OCI-LY7 (cell line): ENCODE results near the gene SLC43A2. TPM values are rescaled to one million over a fixed set of nuclear protein-coding genes. Genes with fewer than 3 reads are reported as not detected.

Experiments
- BruUV-seq: library from RNA; stranded (reverse); fragments of 400-500 nt; replicated peaks from 2 replicates; lab custom pipeline; 2021; lab: Mats Ljungman, UMichigan
- CTCF ChIA-PET: fragments of 300-600 bp; sonication (Branson Sonifier 250); formaldehyde crosslinking; loops from one replicate; lab custom pipeline; 2022; ENCODE audit warnings: antibody characterized with exemption; ENCODE audit not compliant: unreplicated experiment; lab: Charles Lee
- POLR2A ChIA-PET: fragments of 300-600 bp; sonication (Branson Sonifier 250); formaldehyde crosslinking; loops from one replicate; lab custom pipeline; 2022; ENCODE audit warnings: antibody characterized with exemption; lab: Charles Lee
- DNase-seq: peaks from one replicate; pipeline ENCODE4 v3.0.0-alpha.2; 2015; ENCODE audit warnings: low spot score
- H2AFZ ChIP-seq: fragments of 200-600 bp; sonication (generic), shearing (Covaris generic); 2 replicates; pipeline ENCODE4 v1.6.1; 2014; ENCODE audit warnings: mild to moderate bottlenecking, antibody characterized with exemption, low read length, moderate library complexity
- H3K27ac ChIP-seq: fragments of 200-600 bp; sonication (generic); 2 replicates; pipeline ENCODE4 v1.5.1; 2014; ENCODE audit warnings: mixed run types, low read depth, mild to moderate bottlenecking, moderate library complexity, low read length, inconsistent platforms; ENCODE audit not compliant: poor library complexity, severe bottlenecking
- H3K36me3 ChIP-seq: fragments of 200-600 bp; sonication (generic); 2 replicates; pipeline ENCODE4 v1.6.1; 2014; ENCODE audit warnings: mild to moderate bottlenecking, antibody characterized with exemption, low read length, moderate library complexity, mixed read lengths; ENCODE audit not compliant: insufficient read depth
- H3K4me1 ChIP-seq: fragments of 200-600 bp; sonication (generic); 2 replicates; pipeline ENCODE4 v1.5.1; 2014; ENCODE audit warnings: mild to moderate bottlenecking, low read length; ENCODE audit not compliant: insufficient read depth, poor library complexity, severe bottlenecking
- H3K4me2 ChIP-seq: fragments of 200-600 bp; sonication (generic); 2 replicates; pipeline ENCODE4 v1.6.1; 2014; ENCODE audit warnings: mild to moderate bottlenecking, low read length
- H3K4me3 ChIP-seq: fragments of 200-600 bp; sonication (generic); 2 replicates; pipeline ENCODE4 v1.5.1; 2014; ENCODE audit warnings: mild to moderate bottlenecking, low read depth, low read length; ENCODE audit not compliant: poor library complexity, severe bottlenecking
- H3K79me2 ChIP-seq: fragments of 200-600 bp; sonication (generic); 2 replicates; pipeline ENCODE4 v1.6.1; 2016; ENCODE audit warnings: low read depth, mild to moderate bottlenecking, low read length, moderate library complexity, mixed read lengths; ENCODE audit not compliant: insufficient read depth
- H3K9me2 ChIP-seq: fragments of 200-600 bp; sonication (generic); 2 replicates; pipeline ENCODE4 v1.6.1; 2016; ENCODE audit warnings: mild to moderate bottlenecking, low read length, mixed read lengths; ENCODE audit not compliant: insufficient read depth
- H3K9me3 ChIP-seq: fragments of 200-600 bp; sonication (generic); 2 replicates; pipeline ENCODE4 v1.6.1; 2014; ENCODE audit warnings: mild to moderate bottlenecking, mixed run types, low read length, mixed read lengths
- H4K20me1 ChIP-seq: fragments of 200-600 bp; sonication (generic); 2 replicates; pipeline ENCODE4 v1.6.1; 2014; ENCODE audit warnings: mild to moderate bottlenecking, antibody characterized with exemption, low read length, moderate library complexity, mixed read lengths; ENCODE audit not compliant: insufficient read depth
- EZH2phosphoT487 ChIP-seq: fragments of 200-600 bp; sonication (generic); IDR thresholded peaks from 2 replicates; pipeline ENCODE4 v1.6.1; 2018; ENCODE audit warnings: low read depth, borderline replicate concordance, mild to moderate bottlenecking, mixed run types, antibody characterized with exemption, low read length, moderate library complexity, mixed read lengths
- intact Hi-C: fragments of 100-400 bp; cut with micrococcal nuclease; formaldehyde crosslinking; loops from one replicate; pipeline ENCODE4 v1.10.0; 2022; ENCODE audit not compliant: unreplicated experiment
- total RNA-seq, 2 experiments: library from RNA; depleted of rRNA in 1 of 2; stranded (reverse); fragments of >200 nt in 1 of 2; shearing (Covaris generic) in 1 of 2; gene quantifications; 2 replicates each; pipeline ENCODE4 v1.2.3, GENCODE V29; 2014 to 2022
- TF ChIP-seq, protein P1 (sequence below): fragments of 200-600 bp; sonication (generic); conservative IDR thresholded peaks from 2 replicates; pipeline ENCODE4 v1.5.1; 2014; ENCODE audit warnings: mild to moderate bottlenecking, antibody characterized with exemption, low read length, moderate library complexity, mixed read lengths

Gene SLC43A2
- total RNA-seq, 2 experiments from 2014 or later = 9.2 to 17.1 TPM

DNA sequence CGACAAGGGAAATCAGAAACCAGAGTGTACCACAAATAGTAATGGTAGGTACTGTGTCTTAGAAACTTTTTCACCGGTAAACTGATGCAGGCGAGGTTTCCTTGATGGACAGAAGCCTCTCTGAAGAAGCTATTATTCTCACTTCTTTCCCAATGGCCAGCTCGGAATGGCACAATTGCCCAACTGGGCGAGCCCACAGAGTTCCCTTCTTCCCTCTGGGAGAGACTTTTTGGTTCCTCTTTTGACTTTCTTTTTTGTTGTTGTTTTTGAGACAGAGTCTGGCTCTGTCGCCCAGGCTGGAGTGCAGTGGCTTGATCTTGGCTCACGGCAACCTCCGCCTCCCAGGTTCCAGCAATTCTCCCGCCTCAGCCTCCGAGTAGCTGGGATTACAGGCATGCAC lies 16.9 kb downstream of the SLC43A2 start:
- no peak for TF ChIP-seq EZH2phosphoT487
- TF ChIP-seq, protein P1, sequence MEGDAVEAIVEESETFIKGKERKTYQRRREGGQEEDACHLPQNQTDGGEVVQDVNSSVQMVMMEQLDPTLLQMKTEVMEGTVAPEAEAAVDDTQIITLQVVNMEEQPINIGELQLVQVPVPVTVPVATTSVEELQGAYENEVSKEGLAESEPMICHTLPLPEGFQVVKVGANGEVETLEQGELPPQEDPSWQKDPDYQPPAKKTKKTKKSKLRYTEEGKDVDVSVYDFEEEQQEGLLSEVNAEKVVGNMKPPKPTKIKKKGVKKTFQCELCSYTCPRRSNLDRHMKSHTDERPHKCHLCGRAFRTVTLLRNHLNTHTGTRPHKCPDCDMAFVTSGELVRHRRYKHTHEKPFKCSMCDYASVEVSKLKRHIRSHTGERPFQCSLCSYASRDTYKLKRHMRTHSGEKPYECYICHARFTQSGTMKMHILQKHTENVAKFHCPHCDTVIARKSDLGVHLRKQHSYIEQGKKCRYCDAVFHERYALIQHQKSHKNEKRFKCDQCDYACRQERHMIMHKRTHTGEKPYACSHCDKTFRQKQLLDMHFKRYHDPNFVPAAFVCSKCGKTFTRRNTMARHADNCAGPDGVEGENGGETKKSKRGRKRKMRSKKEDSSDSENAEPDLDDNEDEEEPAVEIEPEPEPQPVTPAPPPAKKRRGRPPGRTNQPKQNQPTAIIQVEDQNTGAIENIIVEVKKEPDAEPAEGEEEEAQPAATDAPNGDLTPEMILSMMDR = no peak
- Histone ChIP-seq H3K27ac (no peak overlapping the region), H3K4me1 (peaks cover 14% of the 10 kb centered on the region), H3K4me3 (no peak overlapping the region), H4K20me1 (no peaks in the 10 kb centered on the region), H3K79me2 (no peaks in the 10 kb centered on the region), H3K36me3 (peaks cover 9% of the 10 kb centered on the region), H3K4me2 (no peak overlapping the region), H2AFZ (no peak overlapping the region), H3K9me3 (no peaks in the 10 kb centered on the region), H3K9me2 (no peaks in the 10 kb centered on the region)
- no peak for DNase-seq
- POLR2A ChIA-PET = no interaction called here
- BruUV-seq = no TSS peak
- intact Hi-C loops = no loop called here
- CTCF ChIA-PET = no interaction called here

DNA sequence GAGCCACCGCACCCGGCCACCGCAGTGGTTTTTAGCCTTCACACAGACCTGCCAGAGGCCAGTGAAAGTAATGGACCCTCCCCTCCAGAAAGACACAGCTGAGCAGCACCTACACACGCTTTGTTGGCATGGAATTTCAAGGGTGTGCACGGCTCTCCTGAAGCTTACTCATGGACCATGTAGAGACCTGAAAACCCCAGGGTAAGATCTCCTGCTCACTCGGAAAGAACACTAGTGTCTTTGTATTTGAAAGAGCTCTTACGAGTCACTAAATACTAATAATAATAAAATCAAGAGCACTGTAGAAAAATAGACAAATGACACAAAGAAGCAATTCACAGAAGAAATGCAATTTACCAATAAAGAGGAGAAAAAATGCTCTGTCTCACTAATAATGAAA lies 20.0 kb downstream of the SLC43A2 start:
- no peaks in the 10 kb centered on the region for H3K9me2 ChIP-seq
- no TSS peak for BruUV-seq
- DNase-seq = no peak
- no peaks in the 10 kb centered on the region for H3K79me2 ChIP-seq
- peaks cover 17% of the 10 kb centered on the region for H3K4me1 ChIP-seq
- TF ChIP-seq, protein P1 = no peak
- TF ChIP-seq EZH2phosphoT487 = no peak
- CTCF ChIA-PET = no interaction called here
- no peaks in the 10 kb centered on the region for H3K9me3 ChIP-seq
- peaks cover 4% of the 10 kb centered on the region for H3K36me3 ChIP-seq
- H2AFZ ChIP-seq = no peak overlapping the region
- POLR2A ChIA-PET = no interaction called here
- H3K4me2 ChIP-seq = no peak overlapping the region
- H3K4me3 ChIP-seq = no peak overlapping the region
- H4K20me1 ChIP-seq = no peaks in the 10 kb centered on the region
- no peak overlapping the region for H3K27ac ChIP-seq
- intact Hi-C loops = no loop called here

DNA sequence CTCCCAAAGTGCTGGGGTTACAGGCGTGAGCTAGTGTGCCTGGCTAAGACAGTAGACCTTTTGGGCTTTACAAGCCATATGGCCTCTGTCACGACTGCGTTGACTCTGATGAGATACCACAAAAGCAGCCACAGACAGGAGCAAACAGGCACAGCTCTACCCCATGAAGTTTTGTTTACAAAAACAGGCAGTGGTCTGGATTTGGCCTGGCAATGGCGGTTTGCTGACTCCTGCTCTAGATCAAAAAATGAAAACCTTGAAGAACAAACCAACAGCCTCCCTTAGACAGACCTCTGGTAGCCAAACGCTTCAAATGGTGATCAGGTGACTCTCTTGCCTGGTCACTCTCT lies 20.7 kb downstream of the SLC43A2 start:
- CTCF ChIA-PET = no interaction called here
- Histone ChIP-seq H3K9me3 (no peaks in the 10 kb centered on the region), H3K4me2 (no peak overlapping the region), H3K9me2 (no peaks in the 10 kb centered on the region), H3K4me3 (no peak overlapping the region), H2AFZ (no peak overlapping the region), H3K36me3 (peaks cover 2% of the 10 kb centered on the region), H4K20me1 (no peaks in the 10 kb centered on the region), H3K27ac (no peak overlapping the region), H3K79me2 (no peaks in the 10 kb centered on the region), H3K4me1 (peaks cover 20% of the 10 kb centered on the region)
- TF ChIP-seq EZH2phosphoT487 = no peak
- TF ChIP-seq, protein P1 = no peak
- BruUV-seq = no TSS peak
- intact Hi-C loops = no loop called here
- no peak for DNase-seq
- POLR2A ChIA-PET = interaction anchor here (0.5 kb wide), 1 partner anchor 287 kb away, joined by 4 read pairs; no protein-coding TSS in a partner anchor
